GM23338 (cell line): ENCODE measurements around the gene STOX1. TPM values are rescaled to one million over a fixed set of nuclear protein-coding genes. Genes with fewer than 3 reads are reported as not detected.

Source experiments
- ATAC-seq: fragments of 200-7000 bp; cut with Tn5 transposase; 3 replicates; pipeline ENCODE4 v1.9.1; 2020
- DNase-seq: peaks from one replicate; pipeline ENCODE4 v3.0.0-alpha.2; 2015; ENCODE audit warnings: low spot score
- H2AFZ ChIP-seq: fragments of 200-600 bp; sonication (generic); 2 replicates; pipeline ENCODE4 v1.8.0; 2016; ENCODE audit warnings: antibody characterized with exemption, mild to moderate bottlenecking, moderate library complexity
- H3F3A ChIP-seq: fragments of 200-600 bp; sonication (generic); replicated peaks from 2 replicates; pipeline ENCODE4 v1.8.0; 2017; ENCODE audit warnings: antibody characterized with exemption, mixed run types, low read depth
- H3K27ac ChIP-seq: fragments of 200-600 bp; sonication (generic); 2 replicates; pipeline ENCODE4 v1.6.1; 2016; ENCODE audit warnings: low read depth
- H3K27me3 ChIP-seq: fragments of 200-600 bp; sonication (generic); 2 replicates; pipeline ENCODE4 v1.8.0; 2016; ENCODE audit warnings: mild to moderate bottlenecking, mixed run types, moderate library complexity; ENCODE audit not compliant: insufficient read depth
- H3K36me3 ChIP-seq: fragments of 200-600 bp; sonication (generic); 2 replicates; pipeline ENCODE4 v1.8.0; 2016; ENCODE audit warnings: mild to moderate bottlenecking; ENCODE audit not compliant: insufficient read depth
- H3K4me1 ChIP-seq: fragments of 200-600 bp; sonication (generic); 2 replicates; pipeline ENCODE4 v1.8.0; 2016; ENCODE audit warnings: mild to moderate bottlenecking, moderate library complexity; ENCODE audit not compliant: insufficient read depth
- H3K4me2 ChIP-seq: fragments of 200-600 bp; sonication (generic); 2 replicates; pipeline ENCODE4 v1.7.1; 2017; ENCODE audit warnings: mixed run types
- H3K4me3 ChIP-seq: fragments of 200-600 bp; sonication (generic); 2 replicates; pipeline ENCODE4 v1.6.1; 2016; ENCODE audit warnings: mixed run types
- H3K79me2 ChIP-seq: fragments of 200-600 bp; sonication (generic); replicated peaks from 2 replicates; pipeline ENCODE4 v1.8.0; 2017; ENCODE audit warnings: mild to moderate bottlenecking; ENCODE audit not compliant: insufficient read depth
- H3K9me2 ChIP-seq: fragments of 200-600 bp; sonication (generic); 2 replicates; pipeline ENCODE4 v1.8.0; 2017; ENCODE audit not compliant: insufficient read depth
- H4K20me1 ChIP-seq: fragments of 200-600 bp; sonication (generic); replicated peaks from 2 replicates; pipeline ENCODE4 v1.8.0; 2017; ENCODE audit warnings: mild to moderate bottlenecking; ENCODE audit not compliant: insufficient read depth
- H3K27ac Mint-ChIP-seq: 2 replicates; pipeline ENCODE4 v1.8.0; 2020; ENCODE audit warnings: inconsistent platforms, mild to moderate bottlenecking, moderate library complexity, mixed read lengths
- H3K27me3 Mint-ChIP-seq: 3 replicates; pipeline ENCODE4 v1.8.0; 2022; ENCODE audit warnings: low read depth, mild to moderate bottlenecking, moderate library complexity, mixed read lengths, inconsistent platforms; ENCODE audit not compliant: insufficient read depth, poor library complexity
- H3K36me3 Mint-ChIP-seq: 3 replicates; pipeline ENCODE4 v1.8.0; 2021; ENCODE audit warnings: low read depth, mild to moderate bottlenecking, inconsistent platforms, moderate library complexity, mixed read lengths
- H3K4me1 Mint-ChIP-seq: 3 replicates; pipeline ENCODE4 v1.8.0; 2020; ENCODE audit warnings: mild to moderate bottlenecking, inconsistent platforms, mixed read lengths
- H3K4me3 Mint-ChIP-seq: 3 replicates; pipeline ENCODE4 v1.8.0; 2021; ENCODE audit warnings: moderate library complexity, mild to moderate bottlenecking, inconsistent platforms, mixed read lengths
- H3K9me3 Mint-ChIP-seq: 3 replicates; pipeline ENCODE4 v1.8.0; 2020; ENCODE audit warnings: moderate library complexity, mild to moderate bottlenecking, inconsistent platforms, mixed read lengths
- CREB1 ChIP-seq: fragments of 250-450 bp; sonication (Bioruptor Pico); IDR thresholded peaks from 2 replicates; pipeline ENCODE4 v1.5.0; 2020; ENCODE audit warnings: low read depth, mild to moderate bottlenecking, moderate library complexity
- EZH2 ChIP-seq: fragments of 200-600 bp; sonication (generic); IDR thresholded peaks from one replicate; pipeline ENCODE4 v1.8.0; 2017; ENCODE audit warnings: antibody characterized with exemption, mild to moderate bottlenecking, low read depth; ENCODE audit not compliant: unreplicated experiment
- EZH2phosphoT487 ChIP-seq: fragments of 200-600 bp; sonication (generic); IDR thresholded peaks from one replicate; pipeline ENCODE4 v1.8.1; 2018; ENCODE audit warnings: antibody characterized with exemption; ENCODE audit not compliant: unreplicated experiment
- JUNB ChIP-seq: IDR thresholded peaks from one replicate; pipeline ENCODE4 v1.6.1; 2016; ENCODE audit warnings: antibody characterized with exemption; ENCODE audit not compliant: unreplicated experiment
- NANOG ChIP-seq: IDR thresholded peaks from 2 replicates; pipeline ENCODE4 v1.6.1; 2016; ENCODE audit warnings: antibody characterized with exemption, borderline replicate concordance
- POLR2AphosphoS5 ChIP-seq: IDR thresholded peaks from 2 replicates; pipeline ENCODE4 v1.6.1; 2016; ENCODE audit warnings: antibody characterized with exemption, low read depth
- REST ChIP-seq: IDR thresholded peaks from one replicate; pipeline ENCODE4 v1.6.1; 2018; ENCODE audit warnings: antibody characterized with exemption; ENCODE audit not compliant: unreplicated experiment
- STAT1 ChIP-seq: IDR thresholded peaks from one replicate; pipeline ENCODE4 v1.6.1; 2016; ENCODE audit warnings: antibody characterized with exemption; ENCODE audit not compliant: unreplicated experiment
- ZNF114 ChIP-seq: fragments of 250-450 bp; sonication (Bioruptor Pico); IDR thresholded peaks from 2 replicates; pipeline ENCODE4 v1.5.0; 2020; ENCODE audit warnings: mild to moderate bottlenecking, moderate library complexity
- ZNF331 ChIP-seq: fragments of 250-450 bp; sonication (Bioruptor Pico); IDR thresholded peaks from 2 replicates; pipeline ENCODE4 v1.5.0; 2020; ENCODE audit warnings: low read depth, mild to moderate bottlenecking, moderate library complexity
- ZNF462 ChIP-seq: fragments of 250-450 bp; sonication (Bioruptor Pico); IDR thresholded peaks from 2 replicates; pipeline ENCODE4 v1.5.0; 2020; ENCODE audit warnings: mild to moderate bottlenecking, moderate library complexity
- polyA plus RNA-seq: library from polyadenylated mRNA; unstranded; fragments of >200 nt; fragmentation: Nextera tagmentation; extraction: Ambion mirVana; gene quantifications from 2 replicates; pipeline ENCODE4 v1.2.1, GENCODE V29; 2016
- total RNA-seq: library from RNA; depleted of rRNA; stranded (reverse); fragments of >200 nt; shearing (Covaris generic); gene quantifications from 2 replicates; pipeline ENCODE4 v1.2.3, GENCODE V29; 2014
- TF ChIP-seq, protein P1 (sequence below): IDR thresholded peaks from 2 replicates; pipeline ENCODE4 v1.6.1; 2016; ENCODE audit warnings: antibody characterized with exemption
- TF ChIP-seq, protein P2 (sequence below), 2 experiments: fragments of 200-600 bp in 1 of 2; sonication (generic) in 1 of 2; conservative IDR thresholded peaks; 2 replicates each; pipeline versions ENCODE4 v1.5.1 to v1.6.1; 2016 to 2017; ENCODE audit warnings: antibody characterized with exemption in 2 of 2, low read depth in 2 of 2, mild to moderate bottlenecking in 2 of 2, moderate library complexity in 1 of 2

The STOX1 gene
- total and polyA plus RNA-seq, 2 experiments from 2014 or later, result 1.6 to 2.2 TPM

- no peaks in the 10 kb centered on the region for H3K27me3 ChIP-seq
- DNase-seq, result no peak
- Mint-ChIP-seq H3K27me3 (peaks cover 2% of the 10 kb centered on the region), H3K4me1 (peaks cover 20% of the 10 kb centered on the region), H3K4me3 (no peak overlapping the region), H3K9me3 (peaks cover 26% of the 10 kb centered on the region), H3K27ac (no peak overlapping the region), H3K36me3 (peaks cover 17% of the 10 kb centered on the region)
- no peaks in the 10 kb centered on the region for H3K79me2 ChIP-seq
- H3K4me3 ChIP-seq, result no peak overlapping the region
- no peaks in the 10 kb centered on the region for H3K9me2 ChIP-seq
- no peaks in the 10 kb centered on the region for H3F3A ChIP-seq
- no peak overlapping the region for H3K4me2 ChIP-seq
- no peaks in the 10 kb centered on the region for H3K36me3 ChIP-seq
- H4K20me1 ChIP-seq, result no peaks in the 10 kb centered on the region
- ATAC-seq, result no peak
- no peak for TF ChIP-seq EZH2
- no peak for TF ChIP-seq ZNF331 (CRISPR knock-in tag)
- TF ChIP-seq ZNF114 (CRISPR knock-in tag), result no peak
- TF ChIP-seq EZH2phosphoT487, result no peak
- TF ChIP-seq CREB1 (CRISPR knock-in tag), result no peak
- no peak for TF ChIP-seq NANOG
- TF ChIP-seq STAT1, result no peak
- TF ChIP-seq JUNB, result no peak
- TF ChIP-seq, protein P1, sequence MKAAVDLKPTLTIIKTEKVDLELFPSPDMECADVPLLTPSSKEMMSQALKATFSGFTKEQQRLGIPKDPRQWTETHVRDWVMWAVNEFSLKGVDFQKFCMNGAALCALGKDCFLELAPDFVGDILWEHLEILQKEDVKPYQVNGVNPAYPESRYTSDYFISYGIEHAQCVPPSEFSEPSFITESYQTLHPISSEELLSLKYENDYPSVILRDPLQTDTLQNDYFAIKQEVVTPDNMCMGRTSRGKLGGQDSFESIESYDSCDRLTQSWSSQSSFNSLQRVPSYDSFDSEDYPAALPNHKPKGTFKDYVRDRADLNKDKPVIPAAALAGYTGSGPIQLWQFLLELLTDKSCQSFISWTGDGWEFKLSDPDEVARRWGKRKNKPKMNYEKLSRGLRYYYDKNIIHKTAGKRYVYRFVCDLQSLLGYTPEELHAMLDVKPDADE, result no peak
- TF ChIP-seq REST, result no peak
- no peak for TF ChIP-seq POLR2AphosphoS5
- no peak for TF ChIP-seq ZNF462 (CRISPR knock-in tag)
- TF ChIP-seq, protein P2, sequence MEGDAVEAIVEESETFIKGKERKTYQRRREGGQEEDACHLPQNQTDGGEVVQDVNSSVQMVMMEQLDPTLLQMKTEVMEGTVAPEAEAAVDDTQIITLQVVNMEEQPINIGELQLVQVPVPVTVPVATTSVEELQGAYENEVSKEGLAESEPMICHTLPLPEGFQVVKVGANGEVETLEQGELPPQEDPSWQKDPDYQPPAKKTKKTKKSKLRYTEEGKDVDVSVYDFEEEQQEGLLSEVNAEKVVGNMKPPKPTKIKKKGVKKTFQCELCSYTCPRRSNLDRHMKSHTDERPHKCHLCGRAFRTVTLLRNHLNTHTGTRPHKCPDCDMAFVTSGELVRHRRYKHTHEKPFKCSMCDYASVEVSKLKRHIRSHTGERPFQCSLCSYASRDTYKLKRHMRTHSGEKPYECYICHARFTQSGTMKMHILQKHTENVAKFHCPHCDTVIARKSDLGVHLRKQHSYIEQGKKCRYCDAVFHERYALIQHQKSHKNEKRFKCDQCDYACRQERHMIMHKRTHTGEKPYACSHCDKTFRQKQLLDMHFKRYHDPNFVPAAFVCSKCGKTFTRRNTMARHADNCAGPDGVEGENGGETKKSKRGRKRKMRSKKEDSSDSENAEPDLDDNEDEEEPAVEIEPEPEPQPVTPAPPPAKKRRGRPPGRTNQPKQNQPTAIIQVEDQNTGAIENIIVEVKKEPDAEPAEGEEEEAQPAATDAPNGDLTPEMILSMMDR (conservative IDR thresholded peaks at IDR 0.05; ENCODE audit: low read depth in 2 of 2), result no peak
- no peak overlapping the region for H2AFZ ChIP-seq
- peaks cover 18% of the 10 kb centered on the region for H3K4me1 ChIP-seq
- H3K27ac ChIP-seq, result no peak overlapping the region
Observed at GRCh38 chr10:68869623-68870022, 42.3 kb downstream of the STOX1 start.
